Vagina (tissue), 2 donors: ENCODE measurements around the gene LRRC1.

Experiments used
- CTCF ChIP-seq, 3 experiments: fragments of 450-650 bp in 2 of 3; fragments of 200-600 bp in 1 of 3; sonication (generic) in 1 of 3; IDR thresholded peaks; one replicate each; pipeline ENCODE4 v1.5.1; 2017 to 2019; ENCODE audit warnings: antibody characterized with exemption in 3 of 3, mild to moderate bottlenecking in 2 of 3, moderate library complexity in 2 of 3
- POLR2AphosphoS5 ChIP-seq, 2 donors: sonication (generic); formaldehyde crosslinking; IDR thresholded peaks; one replicate each; pipeline ENCODE4 v1.9.0; 2017; ENCODE audit warnings: antibody characterized with exemption in 2 of 2, mild to moderate bottlenecking in 2 of 2, low read depth in 1 of 2; ENCODE audit not compliant: insufficient read depth in 1 of 2

- TF ChIP-seq CTCF (IDR thresholded peaks at IDR 0.05) = no peak
- TF ChIP-seq POLR2AphosphoS5 (IDR thresholded peaks at IDR 0.05; ENCODE audit: insufficient read depth in 1 of 2, low read depth in 1 of 2) = no peak
These were observed 14.9 kb downstream of the LRRC1 start for GRCh38 chr6:53809691-53810090.
